PC-9 (cell line): ENCODE measurements around the gene CLK4.

Experiments
- CTCF ChIP-seq: fragments of 200-600 bp; sonication (generic); conservative IDR thresholded peaks from 2 replicates; pipeline ENCODE4 v1.6.1; 2017; ENCODE audit warnings: mixed run types, antibody characterized with exemption, mild to moderate bottlenecking, moderate library complexity
- EZH2 ChIP-seq: fragments of 200-600 bp; sonication (generic); IDR thresholded peaks from 2 replicates; pipeline ENCODE4 v1.8.0; 2017; ENCODE audit warnings: antibody characterized with exemption, low read depth

GRCh38 chr5:178671602-178672144, 44.8 kb upstream of the CLK4 start:
- no peak for TF ChIP-seq CTCF
- TF ChIP-seq EZH2 = no peak
